Ovary (tissue), 9 donors: ENCODE measurements around the gene NEDD4L. TPM values are rescaled to one million over a fixed set of nuclear protein-coding genes. Genes with fewer than 3 reads are reported as not detected.

Experiments used
- DNase-seq, 5 donors: peaks; one replicate each; pipeline ENCODE4 v3.0.0-alpha.2; 2019 to 2020
- H3K27ac ChIP-seq, 2 donors: fragments of 200-600 bp; one replicate each; pipeline versions ENCODE4 v1.5.1 to v1.8.0; 2019 to 2022
- H3K27me3 ChIP-seq: fragments of 200-600 bp; one replicate; pipeline ENCODE4 v1.8.0; 2022
- H3K36me3 ChIP-seq: fragments of 200-600 bp; sonication (generic); one replicate; pipeline ENCODE4 v1.5.1; 2019
- H3K4me1 ChIP-seq: one replicate; pipeline ENCODE4 v1.8.1; 2013; ENCODE audit warnings: mild to moderate bottlenecking, moderate library complexity; ENCODE audit not compliant: insufficient read depth
- H3K4me3 ChIP-seq: fragments of 200-600 bp; sonication (generic); one replicate; pipeline ENCODE4 v1.5.1; 2017
- H3K9me3 ChIP-seq, 2 donors: fragments of 200-600 bp in 1 of 2; sonication (generic) in 1 of 2; one replicate each; pipeline versions ENCODE4 v1.5.1 to v1.8.1; 2013 to 2019; ENCODE audit warnings: mild to moderate bottlenecking in 1 of 2, moderate library complexity in 1 of 2
- CTCF ChIP-seq, 3 donors: fragments of 450-650 bp in 2 of 3; fragments of 200-600 bp in 1 of 3; IDR thresholded peaks; one replicate each; pipeline versions ENCODE4 v1.5.1 to v1.8.0; 2016 to 2022; ENCODE audit warnings: antibody characterized with exemption in 3 of 3, mild to moderate bottlenecking in 1 of 3
- EP300 ChIP-seq: sonication (generic); formaldehyde crosslinking; IDR thresholded peaks from one replicate; pipeline ENCODE4 v1.6.1; 2017; ENCODE audit warnings: antibody characterized with exemption
- POLR2A ChIP-seq: fragments of 450-650 bp; IDR thresholded peaks from one replicate; pipeline ENCODE4 v1.6.1; 2017; ENCODE audit warnings: antibody characterized with exemption, mild to moderate bottlenecking, moderate library complexity
- WGBS, 3 donors: extraction: QIAGEN DNeasy Blood & Tissue Kit in 1 of 3; methylation state at CpG; one replicate each; pipeline versions ENCODE4 v1.1.5 to v1.1.7; 2013 to 2017; 5-methylcytosine and 5-hydroxymethylcytosine counted together
- intact Hi-C, 4 donors: fragments of 100-400 bp; cut with DNase I; formaldehyde crosslinking; loops; one replicate each; pipeline versions ENCODE4 v1.11.0 to v1.15.1; 2022 to 2023
- polyA plus RNA-seq, 2 donors: library from polyadenylated mRNA; stranded (reverse); fragments of 200-250 nt in 1 of 2; fragments of 350-450 nt in 1 of 2; fragmentation: Illumina TruSeq in 1 of 2; extraction: RNeasy Lipid Tissue Mini Kit (QIAGEN cat#74804) in 1 of 2; gene quantifications; one replicate each; pipeline ENCODE4 v1.2.3, GENCODE V29; 2013 to 2014
- total RNA-seq, 7 donors: library from RNA; depleted of rRNA in 2 of 7; stranded (reverse); fragments of >200 nt in 2 of 7; fragmentation: NEBNext Ultra II Directional in 3 of 7; extraction: Animal tissue kit (Norgen Biotek cat#: 25700) in 3 of 7; gene quantifications; one replicate each; pipeline versions ENCODE4 v1.1.0 to v1.2.4, GENCODE V29; 2016 to 2023
- donor health status: DM: no; HTN: no; CAD: no; lungs with moderate emphysema.
- donor health status: DM: no; HTN: no; CAD: no.
- donor health status: Bipolar disorder and iron deficiency.
- donor health status: DM: yes; HTN: yes; CAD: no.
- donor health status: DM: no; HTN: no; CAD: no.
- donor health status: DM: yes; HTN: yes; CAD: no.

The NEDD4L gene
- total and polyA plus RNA-seq, 9 donors = 11.0 to 75.2 (median 18.2) TPM

GRCh38 chr18:58135701-58136331 lies 91.8 kb downstream of the NEDD4L start:
- Histone ChIP-seq H3K4me1 (no peaks in the 10 kb centered on the region), H3K27ac (no peak overlapping the region), H3K4me3 (no peak overlapping the region), H3K9me3 (no peaks in the 10 kb centered on the region), H3K27me3 (no peaks in the 10 kb centered on the region), H3K36me3 (no peaks in the 10 kb centered on the region)
- DNase-seq = peak; percentile 42 to 68 (median 55)
- TF ChIP-seq CTCF (IDR thresholded peaks at IDR 0.05) (peak; percentile 61 to 74 (median 68)), EP300 (no peak)
- 35 to 50% (median 36%) methylated on average over 7 of the region's 7 CpGs for WGBS, 3 donors
- intact Hi-C loops = no loop called here

GRCh38 chr18:58136879-58137278 lies 92.9 kb downstream of the NEDD4L start:
- Histone ChIP-seq H3K27me3 (no peaks in the 10 kb centered on the region), H3K4me3 (no peak overlapping the region), H3K4me1 (no peaks in the 10 kb centered on the region), H3K36me3 (no peaks in the 10 kb centered on the region), H3K9me3 (no peaks in the 10 kb centered on the region), H3K27ac (no peak overlapping the region)
- no peak for DNase-seq
- TF ChIP-seq EP300 (no peak), POLR2A (no peak), CTCF (IDR thresholded peaks at IDR 0.05) (no peak)
- WGBS, 3 donors = 65 to 98% (median 76%) methylated on average over 3 of the region's 3 CpGs
- intact Hi-C loops = no loop called here

- Histone ChIP-seq H3K9me3 (no peaks in the 10 kb centered on the region), H3K4me1 (peaks cover 4% of the 10 kb centered on the region), H3K4me3 (no peak overlapping the region), H3K27ac (no peak overlapping the region), H3K27me3 (no peaks in the 10 kb centered on the region), H3K36me3 (no peaks in the 10 kb centered on the region)
- intact Hi-C loops = no loop called here
- DNase-seq = no peak
- TF ChIP-seq CTCF (IDR thresholded peaks at IDR 0.05) = no peak
- no peak for TF ChIP-seq POLR2A
- TF ChIP-seq EP300 = no peak
- WGBS, 3 donors = 91 to 93% (median 92%) methylated on average over 8 of the region's 8 CpGs
These were observed 95.7 kb downstream of the NEDD4L start for GRCh38 chr18:58139459-58140386.

- Histone ChIP-seq H3K9me3 (no peaks in the 10 kb centered on the region), H3K4me1 (peaks cover 4% of the 10 kb centered on the region), H3K4me3 (no peak overlapping the region), H3K27me3 (no peaks in the 10 kb centered on the region), H3K36me3 (no peaks in the 10 kb centered on the region), H3K27ac (no peak overlapping the region)
- intact Hi-C loops = no loop called here
- no peak for TF ChIP-seq EP300
- no peak for TF ChIP-seq POLR2A
- TF ChIP-seq CTCF (IDR thresholded peaks at IDR 0.05) = no peak
- WGBS, 3 donors = 83 to 88% (median 87%) methylated on average over 12 of the region's 12 CpGs
- DNase-seq = no peak
These were observed 96.6 kb downstream of the NEDD4L start for GRCh38 chr18:58140387-58141325.
